Measurements from ENCODE around the gene DCLK1.

DNA sequence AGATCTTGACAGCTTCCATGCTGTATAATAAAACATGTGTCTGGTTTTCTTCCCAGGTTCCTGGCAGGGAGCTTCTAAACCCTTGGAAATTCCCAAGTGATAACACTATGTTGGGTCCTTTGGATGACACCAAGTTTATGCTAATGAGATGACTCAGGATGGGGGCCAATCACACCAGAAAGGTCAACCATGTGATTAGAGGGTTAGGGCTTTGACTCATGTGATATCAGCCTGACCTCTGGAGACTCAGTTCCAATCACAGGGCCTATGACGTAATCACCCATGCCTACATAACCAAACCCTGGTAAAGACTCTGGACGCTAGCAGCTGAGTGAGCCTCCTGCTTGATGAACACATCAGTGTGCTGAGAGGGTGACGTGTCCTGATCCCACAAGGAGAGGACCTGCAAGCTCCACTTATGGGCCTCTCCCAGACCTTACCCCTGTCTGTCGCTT is 203.6 kb downstream of the DCLK1 start:
- TF ChIP-seq POLR2AphosphoS5 (IDR thresholded peaks at IDR 0.05): no peak
- TF ChIP-seq CTCF (IDR thresholded peaks at IDR 0.05): no peak
- no peak for TF ChIP-seq POLR2A (IDR thresholded peaks at IDR 0.05)

Measured in suprapubic skin (tissue), 4 donors.